HG02938 (cell line): ENCODE data around the gene PTPRU.

ENCODE experiments used
- ATAC-seq: cut with Tn5 transposase; IDR thresholded peaks from one replicate; pipeline ENCODE4 v1.9.1; 2021; ENCODE audit warnings: mild to moderate bottlenecking, moderate library complexity; ENCODE audit not compliant: unreplicated experiment

PTPRU gene

GRCh38 chr1:29259802-29260441 lies 23.6 kb downstream of the PTPRU start:
- ATAC-seq, result no peak

- ATAC-seq, result no peak
Observed at GRCh38 chr1:29260531-29260930, 24.2 kb downstream of the PTPRU start.

GRCh38 chr1:29264773-29265389 lies 28.6 kb downstream of the PTPRU start:
- no peak for ATAC-seq

- ATAC-seq, result no peak
Observed at GRCh38 chr1:29266912-29267311, 30.6 kb downstream of the PTPRU start.

GRCh38 chr1:29267321-29268070 lies 31.2 kb downstream of the PTPRU start:
- ATAC-seq, result no peak

- ATAC-seq, result no peak
Observed at GRCh38 chr1:29269382-29269781, 33.1 kb downstream of the PTPRU start.

- no peak for ATAC-seq
Observed at GRCh38 chr1:29270929-29271521, 34.7 kb downstream of the PTPRU start.

- no peak for ATAC-seq
Observed at GRCh38 chr1:29271724-29272123, 35.4 kb downstream of the PTPRU start.

GRCh38 chr1:29272147-29272907 lies 36.0 kb downstream of the PTPRU start:
- no peak for ATAC-seq

GRCh38 chr1:29275435-29275834 lies 39.1 kb downstream of the PTPRU start:
- ATAC-seq, result no peak

GRCh38 chr1:29278124-29278523 lies 41.8 kb downstream of the PTPRU start:
- no peak for ATAC-seq

GRCh38 chr1:29279406-29279805 lies 43.1 kb downstream of the PTPRU start:
- ATAC-seq, result no peak

GRCh38 chr1:29279951-29280391 lies 43.6 kb downstream of the PTPRU start:
- ATAC-seq, result no peak

GRCh38 chr1:29280409-29281131 lies 44.2 kb downstream of the PTPRU start:
- no peak for ATAC-seq

- no peak for ATAC-seq
Observed at GRCh38 chr1:29281571-29281970, 45.2 kb downstream of the PTPRU start.

- ATAC-seq, result no peak
Observed at GRCh38 chr1:29282135-29282923, 46.0 kb downstream of the PTPRU start.

GRCh38 chr1:29282924-29283803 lies 46.8 kb downstream of the PTPRU start:
- no peak for ATAC-seq

GRCh38 chr1:29283804-29284195 lies 47.5 kb downstream of the PTPRU start:
- ATAC-seq, result no peak
